GM21381 (cell line): ENCODE data around the gene USP9Y.
A peak's percentile ranks its signal among the peaks of the same experiment; 100 is the strongest.
"Not testable (repeated sequence)": the region's sequence is repeated elsewhere in the genome, so short reads cannot be mapped to it uniquely, and the experiment has no call there.

Experiments
- ATAC-seq: cut with Tn5 transposase; IDR thresholded peaks from one replicate; pipeline ENCODE4 v1.9.1; 2021; ENCODE audit warnings: mild to moderate bottlenecking, moderate library complexity; ENCODE audit not compliant: unreplicated experiment

Gene USP9Y, protein sequence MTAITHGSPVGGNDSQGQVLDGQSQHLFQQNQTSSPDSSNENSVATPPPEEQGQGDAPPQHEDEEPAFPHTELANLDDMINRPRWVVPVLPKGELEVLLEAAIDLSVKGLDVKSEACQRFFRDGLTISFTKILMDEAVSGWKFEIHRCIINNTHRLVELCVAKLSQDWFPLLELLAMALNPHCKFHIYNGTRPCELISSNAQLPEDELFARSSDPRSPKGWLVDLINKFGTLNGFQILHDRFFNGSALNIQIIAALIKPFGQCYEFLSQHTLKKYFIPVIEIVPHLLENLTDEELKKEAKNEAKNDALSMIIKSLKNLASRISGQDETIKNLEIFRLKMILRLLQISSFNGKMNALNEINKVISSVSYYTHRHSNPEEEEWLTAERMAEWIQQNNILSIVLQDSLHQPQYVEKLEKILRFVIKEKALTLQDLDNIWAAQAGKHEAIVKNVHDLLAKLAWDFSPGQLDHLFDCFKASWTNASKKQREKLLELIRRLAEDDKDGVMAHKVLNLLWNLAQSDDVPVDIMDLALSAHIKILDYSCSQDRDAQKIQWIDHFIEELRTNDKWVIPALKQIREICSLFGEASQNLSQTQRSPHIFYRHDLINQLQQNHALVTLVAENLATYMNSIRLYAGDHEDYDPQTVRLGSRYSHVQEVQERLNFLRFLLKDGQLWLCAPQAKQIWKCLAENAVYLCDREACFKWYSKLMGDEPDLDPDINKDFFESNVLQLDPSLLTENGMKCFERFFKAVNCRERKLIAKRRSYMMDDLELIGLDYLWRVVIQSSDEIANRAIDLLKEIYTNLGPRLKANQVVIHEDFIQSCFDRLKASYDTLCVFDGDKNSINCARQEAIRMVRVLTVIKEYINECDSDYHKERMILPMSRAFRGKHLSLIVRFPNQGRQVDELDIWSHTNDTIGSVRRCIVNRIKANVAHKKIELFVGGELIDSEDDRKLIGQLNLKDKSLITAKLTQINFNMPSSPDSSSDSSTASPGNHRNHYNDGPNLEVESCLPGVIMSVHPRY (N-terminal part only)

GRCh38 chrY:12701181-12701695 is at the start of gene USP9Y:
Gene USP9Y (plus strand): TSS chrY:12701231. CDS start chrY:12709448, 8,217 bp downstream.
- ATAC-seq, result no peak

DNA sequence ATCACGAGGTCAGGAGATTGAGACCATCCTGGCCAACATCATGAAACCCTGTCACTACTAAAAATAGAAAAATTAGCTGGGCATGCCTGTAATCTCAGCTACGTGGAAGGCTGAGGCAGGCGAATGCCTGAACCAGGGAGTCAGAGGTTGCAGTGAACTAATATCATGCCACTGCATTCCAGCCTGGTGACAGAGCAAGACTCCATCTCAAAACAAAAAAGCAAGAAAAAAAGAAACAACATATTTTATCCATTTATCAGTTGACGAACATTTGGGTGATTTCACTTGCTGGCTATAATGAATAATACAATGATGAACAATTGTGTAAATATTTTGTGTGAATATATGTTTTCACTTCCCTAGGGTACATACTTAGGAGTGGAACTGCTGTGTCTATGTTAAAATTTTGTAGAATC is 49.4 kb upstream of the USP9Y start:
- no peak for ATAC-seq

DNA sequence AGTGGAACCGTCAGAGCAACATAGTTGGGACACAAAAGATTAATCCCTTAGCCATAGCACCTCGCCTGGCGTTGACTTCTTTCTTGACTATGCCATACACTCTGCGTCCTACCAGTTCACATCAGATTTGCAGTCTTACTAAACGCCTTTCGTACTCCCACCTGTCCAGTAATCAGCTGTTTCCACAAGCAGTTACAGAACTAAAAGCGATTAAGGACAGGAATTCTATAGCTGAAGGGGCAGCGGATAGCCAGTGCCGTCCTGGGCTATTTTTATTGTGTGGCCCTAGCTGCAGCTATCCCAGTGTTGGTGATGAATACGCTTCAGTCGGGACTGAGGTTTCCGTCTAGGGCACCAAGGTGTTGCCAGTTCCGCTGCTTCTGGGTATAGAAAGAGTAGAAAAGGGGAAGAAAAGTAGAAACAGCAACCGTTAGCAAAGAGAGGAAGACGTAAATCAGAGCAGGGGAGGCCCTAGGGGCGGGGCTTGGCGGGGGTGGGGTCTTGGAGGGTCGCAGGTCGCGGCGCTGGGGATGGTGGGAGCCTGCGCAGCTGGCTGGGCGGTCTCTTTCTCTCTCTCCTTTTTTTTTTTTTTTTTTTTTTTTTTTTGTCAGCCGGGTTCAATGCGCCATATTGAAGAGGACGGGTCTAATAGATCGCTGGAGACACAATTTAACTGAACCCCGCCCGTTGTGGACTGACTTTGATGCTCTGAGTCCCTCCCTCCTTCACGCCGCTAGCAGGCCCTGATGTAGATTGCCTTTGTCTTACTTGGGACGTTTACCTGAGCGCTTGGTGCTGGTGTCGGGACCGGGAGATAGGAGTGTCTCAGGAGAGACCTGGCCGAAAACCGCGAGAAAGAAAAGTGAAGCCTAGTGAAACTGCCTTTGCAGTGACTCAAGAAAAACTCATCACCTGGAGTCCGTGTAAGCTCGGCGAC is 39.0 kb upstream of the USP9Y start:
- ATAC-seq, result peak; percentile 76

GRCh38 chrY:12662745-12663591 is 38.1 kb upstream of the USP9Y start:
- ATAC-seq, result peak; percentile 39

DNA sequence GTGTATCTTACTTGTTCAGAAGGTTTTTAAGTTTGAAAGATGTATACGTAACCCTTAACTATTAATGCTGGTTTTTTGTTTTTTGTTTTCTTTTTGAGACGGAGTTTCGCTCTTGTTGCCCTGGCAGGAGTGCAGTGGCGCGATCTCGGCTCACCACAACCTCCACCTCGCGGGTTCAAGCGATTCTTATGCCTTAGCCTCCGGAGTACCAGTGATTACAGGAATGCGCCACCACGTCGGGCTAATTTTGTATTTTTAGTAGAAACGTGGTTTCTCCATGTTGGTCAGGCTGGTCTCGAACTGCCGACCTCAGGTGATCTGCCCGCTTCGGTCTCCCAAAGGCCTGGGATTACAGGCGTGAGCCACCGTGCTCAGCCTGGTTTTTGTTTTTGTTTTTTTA is 37.2 kb upstream of the USP9Y start:
- not testable (repeated sequence) for ATAC-seq

DNA sequence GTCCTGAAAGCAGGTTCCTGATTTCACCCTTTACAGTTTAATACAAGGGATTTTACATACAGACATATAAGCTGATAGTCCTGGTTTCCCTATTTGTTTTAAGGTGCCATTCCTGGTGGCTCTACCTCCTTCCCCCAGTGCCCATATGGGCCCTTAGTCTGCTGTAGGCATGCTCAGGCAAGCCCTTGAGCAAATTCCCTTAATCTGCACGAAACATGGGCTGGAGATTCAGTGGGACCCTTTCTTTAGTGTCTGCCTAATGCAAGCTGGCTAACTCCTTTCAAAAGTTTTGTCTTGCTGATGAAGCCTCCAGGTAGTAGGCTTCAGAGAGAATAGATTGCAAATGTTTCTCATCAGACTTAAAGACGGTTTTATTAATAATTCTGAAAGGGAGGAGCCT is 22.9 kb upstream of the USP9Y start:
- ATAC-seq, result no peak

GRCh38 chrY:12681535-12681934 is 19.5 kb upstream of the USP9Y start:
- ATAC-seq, result no peak

GRCh38 chrY:12688337-12688736 is 12.7 kb upstream of the USP9Y start:
- no peak for ATAC-seq

GRCh38 chrY:12700087-12700486 is 944 bp upstream of the USP9Y start:
- ATAC-seq, result no peak

- ATAC-seq, result no peak
Observed at GRCh38 chrY:12702174-12702573, 1.1 kb downstream of the USP9Y start.

DNA sequence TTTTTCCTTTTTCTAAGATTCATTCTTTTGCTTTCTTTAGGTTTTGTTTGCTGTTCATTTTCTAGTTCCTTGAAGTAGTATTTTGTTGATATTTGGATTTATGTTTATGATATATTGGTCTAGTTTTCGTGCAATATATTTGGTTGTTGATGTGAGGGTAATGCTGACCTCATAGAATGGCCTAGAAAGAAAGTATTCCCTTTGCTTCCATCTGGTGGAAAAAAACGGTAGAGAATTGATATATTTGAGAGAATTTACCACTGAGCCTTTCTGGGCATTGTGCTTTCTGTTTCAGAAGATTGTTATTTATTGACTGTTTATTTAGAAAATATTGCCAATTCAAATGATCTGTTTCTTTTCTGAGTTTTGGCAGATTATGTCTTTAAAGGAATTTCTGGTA is 9.4 kb downstream of the USP9Y start:
- ATAC-seq, result no peak

DNA sequence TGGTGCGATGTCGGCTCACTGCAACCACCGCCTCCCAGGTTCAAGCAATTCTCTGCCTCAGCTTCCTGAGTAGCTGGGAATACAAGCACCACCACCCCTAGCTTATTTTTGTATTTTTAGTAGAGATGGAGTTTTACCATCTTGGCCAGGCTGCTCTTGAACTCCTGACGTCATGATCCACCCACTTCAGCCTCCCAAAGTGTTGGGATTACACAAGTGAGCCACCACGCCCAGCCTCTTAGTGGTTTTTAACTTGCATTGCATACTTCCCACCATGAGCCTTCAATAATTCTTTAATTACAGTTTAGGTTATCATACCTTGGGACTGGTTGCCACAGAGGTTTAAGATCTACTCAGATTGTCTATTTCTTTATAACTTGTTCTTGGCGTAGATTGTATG is 14.3 kb downstream of the USP9Y start:
- ATAC-seq, result no peak

- no peak for ATAC-seq
Observed at GRCh38 chrY:12729746-12730145, 28.7 kb downstream of the USP9Y start.

DNA sequence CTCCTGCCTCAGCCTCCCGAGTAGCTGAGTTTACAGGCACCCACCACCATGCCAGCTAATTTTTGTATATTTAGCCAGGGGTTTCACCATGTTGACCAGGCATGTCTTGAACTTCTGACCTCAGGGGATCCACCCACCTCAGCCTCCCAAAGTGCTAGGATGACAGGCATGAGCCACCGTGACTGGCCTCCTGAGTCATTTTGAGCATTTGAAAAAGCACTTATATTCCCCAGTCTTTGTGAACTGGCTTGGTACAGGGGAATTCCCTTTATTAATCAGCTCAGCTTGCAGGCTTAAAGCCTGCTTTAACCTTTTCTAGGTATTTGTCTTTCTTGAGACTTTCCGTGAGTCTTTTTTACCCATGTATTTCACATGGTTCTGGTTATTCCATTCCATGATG is 32.6 kb downstream of the USP9Y start:
- peak; percentile 72 for ATAC-seq

- ATAC-seq, result peak; percentile 8
Observed at GRCh38 chrY:12734051-12734450, 33.0 kb downstream of the USP9Y start.

DNA sequence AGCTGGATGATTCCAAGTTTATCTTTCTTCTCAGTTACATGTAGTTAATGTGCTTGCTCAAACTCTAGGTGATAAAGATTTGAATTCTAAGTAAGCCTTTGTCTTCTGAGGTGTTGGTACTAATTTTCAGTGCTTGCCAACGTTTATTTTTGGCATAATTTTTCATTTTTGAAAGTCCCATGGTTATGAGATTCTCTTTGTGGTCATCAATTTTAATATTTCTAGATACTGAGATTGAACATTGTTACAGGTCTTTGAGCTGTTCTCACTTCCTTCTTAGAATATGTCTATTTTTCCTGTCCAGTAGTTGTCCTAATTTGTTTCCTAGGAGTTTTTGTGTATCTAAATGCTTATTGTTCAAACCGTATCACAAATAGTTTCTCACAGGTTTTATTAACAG is 40.4 kb downstream of the USP9Y start:
- no peak for ATAC-seq

DNA sequence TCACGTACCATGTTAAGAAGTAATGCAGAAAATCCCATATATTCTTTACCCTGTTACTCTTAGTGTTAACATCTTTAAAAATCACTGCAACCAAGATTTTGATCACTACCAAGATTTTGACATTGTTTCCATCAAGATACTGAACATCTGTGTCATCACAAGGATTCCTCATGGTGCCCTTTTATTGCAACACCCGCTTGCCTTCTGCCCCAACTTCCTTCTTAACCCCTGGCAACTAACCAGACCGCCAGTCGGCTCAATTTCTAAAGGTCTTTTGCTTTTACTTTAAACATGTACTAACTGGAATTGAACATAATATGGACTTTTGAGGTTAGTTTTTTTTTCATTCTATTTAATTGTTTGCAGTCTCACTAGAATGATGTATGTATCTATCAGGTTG is 41.7 kb downstream of the USP9Y start:
- no peak for ATAC-seq

- no peak for ATAC-seq
Observed at GRCh38 chrY:12744091-12744490, 43.1 kb downstream of the USP9Y start.

GRCh38 chrY:12749293-12749692 is 48.3 kb downstream of the USP9Y start:
- ATAC-seq, result no peak
